HTR-8/SVneo (cell line): ENCODE data around the gene HS6ST3.
"Not testable (repeated sequence)": the region's sequence is repeated elsewhere in the genome, so short reads cannot be mapped to it uniquely, and the experiment has no call there.

Experiments used
- DNase-seq: peaks from one replicate; pipeline ENCODE4 v3.0.0; 2011; ENCODE audit warnings: low spot score, mixed read lengths; ENCODE audit not compliant: insufficient read length
- FAIRE-seq: peaks from 2 replicates; lab custom pipeline; 2011; peaks lifted over from hg19 to GRCh38; lab: Jason Lieb, UNC

HS6ST3 gene

DNA sequence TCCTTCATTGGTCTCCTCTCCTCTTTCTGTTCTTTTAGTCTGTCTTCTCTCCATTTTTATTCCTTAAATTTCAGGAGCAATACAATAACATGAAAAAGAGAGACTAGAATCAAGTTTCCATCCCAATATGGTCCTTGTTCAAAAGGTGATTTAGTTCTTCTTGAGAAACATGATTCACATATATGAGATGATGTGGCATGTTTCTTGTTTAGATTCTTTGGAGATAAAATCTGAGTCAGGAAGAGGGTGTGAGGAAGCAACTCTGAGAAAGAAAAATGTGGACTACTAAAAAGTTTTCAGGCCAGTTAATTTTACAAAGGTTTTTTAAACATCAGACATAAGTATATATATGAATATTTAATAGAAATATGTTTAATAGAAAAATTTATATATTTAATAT, 673.0 kb downstream of the HS6ST3 start:
- no peak for FAIRE-seq
- DNase-seq = no peak

- FAIRE-seq = no peak
- no peak for DNase-seq
Measured at GRCh38 chr13:96766306-96766705, 676.4 kb downstream of the HS6ST3 start.

- DNase-seq = no peak
- no peak for FAIRE-seq
Measured at GRCh38 chr13:96768524-96768923, 678.6 kb downstream of the HS6ST3 start.

GRCh38 chr13:96769874-96770273, 680.0 kb downstream of the HS6ST3 start:
- no peak for FAIRE-seq
- no peak for DNase-seq

DNA sequence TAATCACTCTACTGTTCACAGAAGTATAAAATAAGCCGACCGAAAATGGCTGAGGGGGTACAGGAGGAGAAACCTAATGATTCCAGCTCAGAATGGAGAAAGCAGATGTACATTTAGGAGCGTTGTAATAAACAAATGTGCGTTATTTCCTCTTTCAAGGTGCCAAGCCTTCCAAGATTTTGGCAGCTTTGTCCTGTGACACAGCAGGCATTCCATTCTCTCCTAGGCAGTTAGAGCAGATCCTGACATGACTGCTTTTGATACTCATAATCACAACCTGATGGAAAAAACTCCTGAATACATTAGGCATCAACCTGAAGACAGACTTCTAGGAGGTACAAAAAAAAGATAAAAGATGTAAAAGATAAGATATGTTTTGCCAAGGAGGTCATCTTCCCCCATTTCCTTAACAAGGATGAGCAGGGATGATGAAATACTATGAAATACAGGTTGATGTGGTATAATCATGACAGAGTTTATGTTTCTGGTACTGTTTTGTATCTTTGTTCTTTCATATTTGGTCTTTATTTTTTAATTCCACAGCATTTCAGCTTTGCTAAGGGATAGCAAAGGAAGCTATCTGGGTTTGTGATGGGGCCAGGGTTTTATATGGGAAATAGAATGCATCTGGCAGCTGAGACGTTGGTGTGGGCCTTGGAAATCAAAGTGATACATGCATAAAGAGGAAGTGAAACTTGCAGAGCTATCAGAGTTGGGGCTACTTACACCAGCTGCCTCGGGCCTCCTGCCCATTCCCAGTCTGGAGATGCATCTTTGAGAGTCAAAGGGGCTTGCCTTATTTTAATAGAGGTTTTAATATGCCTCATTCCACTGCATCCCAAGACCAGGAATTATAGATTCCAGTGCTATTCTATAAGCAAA, 681.8 kb downstream of the HS6ST3 start:
- no peak for DNase-seq

DNA sequence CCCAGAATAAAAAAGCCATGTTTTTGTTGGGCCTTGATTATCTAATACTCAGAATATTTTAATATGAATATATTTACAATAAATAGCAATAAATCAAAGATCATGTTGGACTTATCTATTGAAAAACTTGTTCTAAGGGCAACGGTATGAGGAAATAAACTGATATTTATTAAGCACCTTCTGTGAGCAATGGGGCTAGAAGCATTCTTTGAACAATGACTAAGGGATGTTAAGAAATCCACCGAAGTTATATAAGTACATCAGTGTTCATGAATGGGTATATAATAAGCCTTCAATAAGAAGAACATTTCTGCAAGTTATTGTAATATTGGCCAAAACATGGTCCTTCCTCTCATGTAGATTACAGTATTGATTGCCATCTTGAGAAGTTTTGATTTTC, 682.5 kb downstream of the HS6ST3 start:
- no peak for DNase-seq
- FAIRE-seq = no peak

More for the DNA sequence above, 681.8 kb downstream of the HS6ST3 start:
- FAIRE-seq = no peak

DNA sequence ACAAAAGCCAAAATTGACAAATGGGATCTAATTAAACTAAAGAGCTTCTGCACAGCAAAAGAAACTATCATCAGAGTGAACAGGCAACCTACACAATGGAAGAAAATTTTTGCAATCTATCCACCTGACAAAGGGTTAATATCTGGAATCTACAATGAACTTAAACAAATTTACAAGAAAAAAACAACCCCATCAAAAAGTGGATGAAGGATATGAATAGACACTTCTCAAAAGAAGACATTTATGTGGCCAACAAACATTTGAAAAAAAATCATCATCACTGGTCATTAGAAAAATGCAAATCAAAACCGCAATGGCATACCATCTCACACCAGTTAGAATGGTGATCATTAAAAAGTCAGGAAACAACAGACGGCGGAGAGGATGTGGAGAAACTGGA, 688.4 kb downstream of the HS6ST3 start:
- DNase-seq, FAIRE-seq: not testable (repeated sequence)

- DNase-seq = no peak
- FAIRE-seq = no peak
Measured at GRCh38 chr13:96779691-96780090, 689.8 kb downstream of the HS6ST3 start.

GRCh38 chr13:96780105-96780504, 690.2 kb downstream of the HS6ST3 start:
- FAIRE-seq (no peak), DNase-seq (no peak)

DNA sequence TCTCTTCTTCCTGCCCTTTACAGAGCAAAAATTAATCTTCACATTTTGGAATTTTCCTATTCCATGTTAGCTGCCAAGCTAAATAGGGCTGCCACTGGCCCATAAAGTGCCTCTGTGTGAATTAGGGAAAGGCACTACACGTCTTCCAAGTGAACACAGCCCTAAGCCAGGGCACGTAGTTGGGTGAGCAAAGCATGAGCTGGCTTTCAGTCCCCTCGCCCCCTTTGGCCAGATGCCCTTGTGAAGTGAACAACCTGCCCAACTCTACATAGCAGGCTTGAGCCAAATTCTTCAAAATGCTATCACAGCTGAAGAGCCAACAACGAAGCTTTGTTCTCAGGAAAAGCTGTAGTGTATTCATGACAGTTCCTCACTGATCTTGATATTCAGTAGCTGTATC, 691.2 kb downstream of the HS6ST3 start:
- no peak for DNase-seq
- no peak for FAIRE-seq

DNA sequence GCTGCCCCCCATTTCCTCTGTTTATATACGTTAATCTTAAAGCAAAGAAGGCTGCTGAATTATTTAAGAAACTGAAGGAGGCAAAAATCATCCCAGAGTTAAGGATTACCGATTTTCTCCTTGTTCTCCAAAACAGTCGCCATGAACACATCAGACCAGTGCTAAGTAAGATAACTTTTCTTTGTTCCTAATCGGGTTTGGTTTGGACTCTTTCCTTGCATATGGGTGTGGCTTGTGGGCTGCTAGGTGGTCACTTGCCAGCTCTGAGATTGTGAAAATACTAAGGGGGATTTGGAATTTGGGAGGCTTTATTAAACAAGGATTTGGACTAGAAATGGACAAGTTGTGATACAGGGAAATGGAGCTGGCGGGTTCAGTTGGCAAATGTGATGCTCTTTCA, 692.3 kb downstream of the HS6ST3 start:
- DNase-seq (no peak), FAIRE-seq (no peak)

DNA sequence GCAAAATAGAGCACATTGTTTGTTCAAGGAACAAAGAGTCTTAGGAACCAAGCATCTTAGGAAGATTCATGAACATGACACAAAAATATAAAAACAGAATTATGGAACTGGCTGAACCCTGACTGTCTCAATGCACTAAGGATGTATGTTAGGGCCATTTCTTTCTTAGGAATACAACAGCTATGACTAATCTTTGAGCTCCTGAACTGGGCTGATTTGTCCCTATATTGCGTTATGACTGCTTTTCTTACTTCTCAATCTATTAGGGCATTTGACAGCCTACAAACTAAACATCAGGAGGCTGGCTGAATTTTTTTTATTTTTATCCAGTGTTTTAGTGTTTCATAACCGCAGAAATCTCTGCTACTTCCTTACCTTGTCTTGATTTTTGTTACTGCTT, 693.1 kb downstream of the HS6ST3 start:
- no peak for DNase-seq
- no peak for FAIRE-seq

GRCh38 chr13:96783511-96783910, 693.6 kb downstream of the HS6ST3 start:
- FAIRE-seq = no peak
- no peak for DNase-seq

DNA sequence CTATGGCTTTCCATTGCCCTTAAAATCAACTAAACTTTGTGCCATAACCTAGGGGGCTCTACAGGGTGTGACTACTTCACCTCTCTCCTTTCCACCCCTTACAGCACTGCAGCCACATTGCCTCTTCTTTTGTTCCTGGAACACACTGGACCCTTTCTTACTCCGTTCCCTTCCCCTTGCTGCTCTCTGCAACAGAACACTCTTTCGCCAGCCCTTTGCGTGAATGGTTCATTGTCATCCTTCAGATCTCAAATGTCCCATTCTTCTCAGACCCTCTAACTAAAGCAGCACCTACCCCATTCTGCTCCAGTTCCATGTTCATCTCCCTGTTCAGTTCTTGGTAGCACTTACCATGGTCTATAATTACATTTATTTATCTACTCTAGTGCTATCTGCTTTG, 696.1 kb downstream of the HS6ST3 start:
- DNase-seq (no peak), FAIRE-seq (no peak)

- FAIRE-seq (no peak), DNase-seq (no peak)
Measured at GRCh38 chr13:96792188-96792587, 702.3 kb downstream of the HS6ST3 start.

GRCh38 chr13:96792736-96793403, 703.0 kb downstream of the HS6ST3 start:
- DNase-seq = no peak
- no peak for FAIRE-seq

DNA sequence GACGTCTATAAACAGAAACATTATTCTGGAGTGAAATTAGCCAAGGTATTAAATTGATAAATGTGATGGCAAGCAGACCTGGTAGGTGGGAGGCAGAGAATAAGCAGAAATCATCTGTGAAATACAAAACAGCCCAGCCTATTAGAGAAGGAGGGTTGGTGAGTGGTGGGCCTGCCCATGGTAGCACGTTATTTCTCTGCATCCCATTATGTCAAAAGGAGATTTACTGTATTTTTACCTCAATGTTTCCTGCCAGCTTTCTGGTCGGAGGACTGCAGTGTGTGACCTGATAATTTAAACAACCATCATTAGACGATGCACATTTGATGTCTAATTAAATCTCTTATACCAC, 703.5 kb downstream of the HS6ST3 start:
- DNase-seq (no peak), FAIRE-seq (no peak)

GRCh38 chr13:96794669-96795068, 704.8 kb downstream of the HS6ST3 start:
- FAIRE-seq (no peak), DNase-seq (no peak)

DNA sequence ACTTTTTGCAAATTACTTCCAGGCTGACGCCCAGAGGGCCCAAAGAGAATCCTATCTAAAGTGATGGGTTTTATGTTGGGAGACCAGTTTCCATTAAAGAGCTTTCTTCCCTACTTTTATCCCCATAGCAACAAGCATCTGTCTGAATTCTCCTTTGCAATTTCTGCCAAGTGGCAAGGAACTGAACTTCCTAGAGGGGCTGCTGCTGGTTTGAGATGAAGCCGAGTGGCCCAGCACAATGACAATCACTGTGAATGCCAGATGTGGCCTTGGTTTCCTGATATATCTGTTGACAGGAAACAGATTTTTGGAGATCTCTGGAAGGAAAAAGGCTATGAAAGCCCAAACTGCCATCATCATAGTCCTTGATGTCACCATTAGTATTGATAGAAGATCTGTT, 705.8 kb downstream of the HS6ST3 start:
- FAIRE-seq (no peak), DNase-seq (no peak)

DNA sequence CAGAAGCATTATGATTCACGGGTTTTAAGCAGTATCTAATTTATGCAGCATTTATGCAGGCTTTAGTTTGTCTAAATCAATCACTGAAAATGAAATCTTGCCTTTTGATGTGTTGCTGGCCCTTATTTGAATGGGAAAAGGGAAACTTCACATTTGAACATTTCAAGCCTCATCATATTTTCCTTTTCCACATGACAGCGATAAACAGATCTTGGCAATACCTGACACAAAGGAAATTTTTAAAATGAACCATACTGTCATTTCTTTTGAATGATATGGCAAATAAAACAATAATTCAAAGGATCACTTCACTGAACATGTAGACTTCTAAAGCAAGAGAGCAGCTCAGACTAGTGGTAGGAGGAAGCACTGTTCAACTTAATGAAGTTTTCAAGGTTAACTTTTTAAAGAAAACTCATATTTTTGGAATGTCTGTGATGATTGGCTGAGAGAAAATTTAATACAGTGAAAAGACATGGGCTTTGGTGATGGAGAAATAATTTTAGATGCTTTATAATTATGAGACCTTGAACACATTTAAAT, 706.3 kb downstream of the HS6ST3 start:
- no peak for DNase-seq
- FAIRE-seq = no peak

DNA sequence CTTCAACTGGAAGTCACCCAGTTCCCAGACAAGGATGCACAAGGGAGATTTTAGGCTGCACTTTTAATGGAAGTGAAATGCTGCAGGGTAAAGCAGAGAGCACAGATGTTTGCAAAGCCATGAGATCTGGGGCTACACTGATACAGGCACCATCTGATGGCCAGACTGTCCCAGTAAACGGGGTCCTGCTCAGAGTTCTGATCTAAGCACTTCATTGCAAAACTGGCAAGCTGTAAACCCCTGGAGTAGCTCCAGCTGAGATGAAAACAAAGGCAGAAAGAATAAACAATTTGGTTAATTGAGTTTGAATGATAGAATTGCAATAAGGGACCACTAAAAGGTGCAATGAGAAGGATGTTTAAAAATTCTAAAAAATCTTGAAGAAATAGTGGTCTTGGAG, 707.2 kb downstream of the HS6ST3 start:
- no peak for DNase-seq
- no peak for FAIRE-seq
